GM21423 (cell line): ENCODE measurements around the gene PCDHB8.
"Not testable (repeated sequence)": the region's sequence is repeated elsewhere in the genome, so short reads cannot be mapped to it uniquely, and the experiment has no call there.

Source experiments
- ATAC-seq: cut with Tn5 transposase; IDR thresholded peaks from one replicate; pipeline ENCODE4 v1.9.1; 2021; ENCODE audit warnings: mild to moderate bottlenecking, moderate library complexity; ENCODE audit not compliant: unreplicated experiment

PCDHB8 gene

GRCh38 chr5:141225421-141225820 is 47.8 kb downstream of the PCDHB8 start:
- ATAC-seq = not testable (repeated sequence)
